ENCODE measurements around the gene OTUD5.
A peak's percentile ranks its signal among the peaks of the same experiment; 100 is the strongest.

OTUD5 gene

DNA sequence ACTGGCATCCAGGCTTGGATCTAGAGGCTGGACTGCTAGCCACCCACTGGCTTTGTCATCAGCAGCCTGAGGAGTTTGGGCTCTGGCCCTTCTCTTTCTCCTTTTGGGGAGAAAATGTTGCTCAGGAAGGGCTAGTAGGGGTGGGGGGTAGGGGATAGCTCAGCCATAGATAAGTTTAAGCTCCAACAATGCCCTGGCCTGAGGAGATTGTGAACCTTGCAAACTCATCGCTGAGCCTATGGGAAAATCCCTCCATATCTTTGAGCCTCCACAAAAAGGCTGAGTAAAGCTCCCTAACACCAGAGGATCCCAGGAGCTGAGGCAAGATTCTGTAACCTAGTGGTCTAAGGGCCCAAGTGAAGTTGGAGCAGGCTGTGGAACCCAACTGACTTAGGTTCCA lies 8.8 kb downstream of the OTUD5 start:
- H3K4me3 ChIP-seq (ENCODE audit: low read depth, low read length): no peak overlapping the region
- no peak for TF ChIP-seq CTCF (IDR thresholded peaks at IDR 0.05; ENCODE audit: borderline replicate concordance, insufficient read depth, low read depth, low read length)

GRCh38 chrX:48945517-48946348 lies 11.7 kb downstream of the OTUD5 start:
- H3K4me3 ChIP-seq (ENCODE audit: low read depth, low read length): no peak overlapping the region
- TF ChIP-seq CTCF (IDR thresholded peaks at IDR 0.05; ENCODE audit: borderline replicate concordance, insufficient read depth, low read depth, low read length): peak; percentile 86

GRCh38 chrX:48942895-48943294 lies 14.5 kb downstream of the OTUD5 start:
- TF ChIP-seq CTCF (IDR thresholded peaks at IDR 0.05; ENCODE audit: borderline replicate concordance, insufficient read depth, low read depth, low read length): no peak
- no peak overlapping the region for H3K4me3 ChIP-seq (ENCODE audit: low read depth, low read length)

DNA sequence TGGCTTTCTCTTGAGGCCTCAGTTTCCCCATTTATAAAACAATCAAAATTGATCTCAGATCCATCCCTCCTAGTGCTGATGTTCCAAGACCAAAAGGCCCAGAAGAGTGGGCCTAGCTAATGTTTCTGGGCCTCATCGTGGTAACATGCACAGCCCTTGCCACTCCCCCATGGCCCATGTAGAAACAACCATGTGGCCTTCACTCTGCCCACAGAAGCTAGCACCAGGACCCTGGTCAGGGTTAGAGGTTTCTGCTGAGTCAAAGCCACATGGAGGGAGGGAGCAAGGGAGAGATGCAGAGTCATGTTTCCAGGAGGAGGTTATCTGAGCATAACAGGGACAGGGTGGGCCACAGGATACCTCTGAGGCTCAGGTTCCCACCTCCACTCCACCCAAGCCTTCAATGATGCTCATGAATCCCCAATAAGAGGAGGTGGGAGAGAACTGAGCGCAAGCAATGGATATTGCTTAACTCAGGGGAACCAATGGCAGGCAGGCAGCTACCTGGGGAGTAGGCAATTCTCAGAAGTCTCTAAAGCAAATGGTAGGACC lies 16.9 kb downstream of the OTUD5 start:
- H3K4me3 ChIP-seq (ENCODE audit: low read depth, low read length): no peak overlapping the region
- no peak for TF ChIP-seq CTCF (IDR thresholded peaks at IDR 0.05; ENCODE audit: borderline replicate concordance, insufficient read depth, low read depth, low read length)

DNA sequence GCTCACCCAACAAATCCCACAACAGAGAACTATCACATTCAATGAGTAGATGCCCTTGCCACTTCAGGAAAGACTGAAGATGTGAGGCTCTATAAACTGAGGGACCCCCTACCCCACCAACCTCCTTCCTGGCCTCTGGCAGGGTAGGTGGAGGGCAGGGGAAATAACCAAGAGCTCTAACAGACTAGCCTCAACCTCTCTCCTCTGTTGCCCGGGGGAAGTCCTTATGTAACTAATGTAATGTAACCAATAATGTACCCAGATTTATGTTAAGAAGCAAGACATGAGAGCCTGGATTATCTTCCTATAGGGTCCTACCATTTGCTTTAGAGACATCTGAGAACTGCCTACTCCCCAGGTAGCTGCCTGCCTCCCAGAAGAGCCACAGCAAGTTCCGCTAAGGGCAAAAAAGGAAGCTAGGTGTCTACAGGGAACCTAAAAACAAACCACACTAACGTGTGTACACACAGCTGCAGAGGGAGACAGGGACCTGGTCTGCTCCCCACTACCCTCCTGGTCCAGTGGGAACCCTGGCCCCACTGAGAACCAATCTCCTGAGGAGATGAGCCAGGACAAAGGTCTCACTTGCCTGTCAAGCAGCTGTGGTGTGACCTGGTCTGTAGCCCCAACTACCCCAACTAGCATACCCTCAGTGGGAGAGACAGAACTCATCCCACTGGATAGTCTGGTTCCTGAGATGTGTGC lies 17.7 kb downstream of the OTUD5 start:
- no peak overlapping the region for H3K4me3 ChIP-seq (ENCODE audit: low read depth, low read length)
- no peak for TF ChIP-seq CTCF (IDR thresholded peaks at IDR 0.05; ENCODE audit: borderline replicate concordance, insufficient read depth, low read depth, low read length)

- no peak for TF ChIP-seq CTCF (IDR thresholded peaks at IDR 0.05; ENCODE audit: borderline replicate concordance, insufficient read depth, low read depth, low read length)
- peak overlapping the region; percentile 2 for H3K4me3 ChIP-seq (ENCODE audit: low read depth, low read length)
Measured at GRCh38 chrX:48938721-48939425, 18.5 kb downstream of the OTUD5 start.

All from GM12875 (cell line).